GM19023 (cell line): Measurements from ENCODE around the gene NECTIN1.

ENCODE experiments used
- ATAC-seq: cut with Tn5 transposase; IDR thresholded peaks from one replicate; pipeline ENCODE4 v1.9.1; 2021; ENCODE audit warnings: mild to moderate bottlenecking, moderate library complexity; ENCODE audit not compliant: unreplicated experiment

NECTIN1 gene

DNA sequence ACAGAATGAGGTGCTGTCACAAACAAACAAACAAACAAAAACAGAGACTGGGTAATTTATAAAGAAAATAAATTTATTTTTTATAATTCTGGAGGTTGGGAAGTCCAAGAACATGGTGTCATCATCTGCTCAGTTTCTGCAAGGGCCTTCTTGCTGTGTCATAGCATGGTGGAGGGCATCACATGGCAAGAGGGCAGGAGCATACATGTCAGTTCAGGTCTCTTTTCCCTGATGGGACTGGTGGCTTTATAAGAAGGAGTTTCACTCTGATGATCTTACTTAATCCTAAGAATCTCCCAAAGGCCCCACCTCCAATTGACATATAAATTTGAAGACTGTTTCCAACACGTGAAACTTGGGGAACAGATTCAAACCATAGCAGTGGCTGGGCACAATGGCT is 135.7 kb downstream of the NECTIN1 start:
- ATAC-seq, result no peak

DNA sequence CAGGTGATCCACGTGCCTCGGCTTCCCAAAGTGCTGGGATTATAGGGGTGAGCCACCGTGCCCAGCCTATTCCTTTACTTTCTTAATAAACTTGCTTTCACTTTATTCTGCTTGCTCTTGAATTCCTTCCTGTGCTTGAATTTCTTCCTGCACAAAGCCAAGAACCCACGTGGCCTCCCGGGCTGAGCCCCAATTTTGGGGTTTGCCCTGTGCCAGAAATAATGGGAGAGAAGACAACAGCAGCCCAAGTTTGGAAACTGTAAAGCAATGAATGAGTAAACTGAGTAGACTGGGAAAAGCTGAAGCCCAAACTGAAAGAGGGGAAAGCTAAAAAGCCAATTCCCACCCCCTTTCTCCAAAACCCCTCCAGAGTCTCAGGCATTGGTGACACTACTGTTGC is 136.4 kb downstream of the NECTIN1 start:
- ATAC-seq, result no peak

DNA sequence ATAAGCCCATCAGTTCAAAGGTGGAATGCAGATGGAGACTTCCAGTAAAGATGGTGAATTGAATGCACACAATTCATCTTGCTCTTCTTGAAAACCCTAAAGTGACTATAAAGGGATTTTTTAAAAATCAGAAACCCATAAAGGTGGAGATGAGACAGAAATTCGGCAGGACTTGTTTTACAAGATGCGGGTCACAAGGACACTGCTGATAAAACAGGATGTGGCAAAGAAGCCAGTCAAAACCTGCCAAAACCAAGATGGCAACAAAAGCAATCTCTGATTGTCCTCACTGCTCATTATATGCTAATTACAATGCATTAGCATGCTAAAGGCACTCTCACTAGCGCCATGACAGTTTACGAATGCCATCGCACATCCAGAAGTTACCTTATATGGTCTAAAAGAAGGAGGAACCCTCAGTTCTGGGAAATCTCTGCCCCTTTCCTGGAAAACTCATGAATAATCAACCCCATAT is 137.1 kb downstream of the NECTIN1 start:
- ATAC-seq, result no peak

- ATAC-seq, result no peak
These were observed 138.2 kb downstream of the NECTIN1 start for GRCh38 chr11:119590651-119591351.

- no peak for ATAC-seq
These were observed 140.0 kb downstream of the NECTIN1 start for GRCh38 chr11:119589001-119589400.
